Measurements from ENCODE around the gene PPP1R14B. TPM values are rescaled to one million over a fixed set of nuclear protein-coding genes. Genes with fewer than 3 reads are reported as not detected.

PPP1R14B gene
- total and polyA plus RNA-seq, 7 donors = 129 to 522 (median 236) TPM

DNA sequence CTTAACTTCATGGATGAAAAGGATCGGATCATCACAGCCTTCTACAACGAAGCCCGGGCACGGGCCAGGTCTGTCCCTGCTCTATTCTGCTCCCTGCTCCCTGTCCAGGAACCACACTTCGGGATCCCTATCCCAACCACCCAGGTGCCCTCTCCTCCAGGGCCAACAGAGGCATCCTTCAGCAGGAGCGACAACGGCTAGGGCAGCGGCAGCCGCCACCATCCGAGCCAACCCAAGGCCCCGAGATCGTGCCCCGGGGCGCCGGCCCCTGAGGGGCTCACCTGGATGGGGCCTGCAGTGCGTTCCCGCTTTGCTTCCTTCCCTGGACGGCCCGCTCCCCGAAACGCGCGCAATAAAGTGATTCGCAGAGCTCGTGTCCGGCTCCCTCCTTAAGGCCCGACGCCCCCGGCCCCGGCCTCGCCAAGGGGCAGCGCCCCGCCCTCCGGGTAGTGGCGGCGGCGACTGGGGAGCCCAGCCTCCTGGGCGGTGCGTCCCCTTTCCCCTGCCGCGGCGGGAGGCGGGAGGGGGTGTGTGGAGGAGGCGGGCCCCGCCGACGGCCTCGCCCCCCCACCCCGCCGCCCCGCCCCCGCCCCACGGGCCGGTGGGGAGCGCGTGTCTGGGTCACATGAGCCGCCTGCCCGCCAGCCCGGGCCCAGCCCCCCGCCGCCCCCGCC, 12.7 kb downstream of the PPP1R14B start, which contains the start of gene VEGFB:
VEGFB (plus strand) TSS at position 672 of the 674 bp plus-strand sequence. CDS start 250 bp downstream, outside the sequence.
- Histone ChIP-seq H3K4me3 (peak within 1 kb of the TSS; percentile 78), H3K9me3 (no peaks in the 10 kb centered on the region), H3K27ac (peak within 1 kb of the TSS; percentile 91), H3K27me3 (ENCODE audit: insufficient read depth in 3 of 3, low read length in 2 of 3) (no peaks in the 10 kb centered on the region), H3K4me1 (peaks cover 31% of the 10 kb centered on the region), H3K36me3 (ENCODE audit: insufficient read depth in 1 of 2, low read depth in 1 of 2) (peaks cover 0 to 17% of the 10 kb centered on the region in 2 donors)
- DNase-seq = peak; percentile 79 to 81
- intact Hi-C loops (cut with DNase I) = no loop called here
- 2 to 7% (median 3%) methylated on average over 30 to 59 of the region's 62 CpGs for WGBS, 3 donors
- peak; percentile 40 to 57 (median 50) for ATAC-seq
- TF ChIP-seq, protein P1, sequence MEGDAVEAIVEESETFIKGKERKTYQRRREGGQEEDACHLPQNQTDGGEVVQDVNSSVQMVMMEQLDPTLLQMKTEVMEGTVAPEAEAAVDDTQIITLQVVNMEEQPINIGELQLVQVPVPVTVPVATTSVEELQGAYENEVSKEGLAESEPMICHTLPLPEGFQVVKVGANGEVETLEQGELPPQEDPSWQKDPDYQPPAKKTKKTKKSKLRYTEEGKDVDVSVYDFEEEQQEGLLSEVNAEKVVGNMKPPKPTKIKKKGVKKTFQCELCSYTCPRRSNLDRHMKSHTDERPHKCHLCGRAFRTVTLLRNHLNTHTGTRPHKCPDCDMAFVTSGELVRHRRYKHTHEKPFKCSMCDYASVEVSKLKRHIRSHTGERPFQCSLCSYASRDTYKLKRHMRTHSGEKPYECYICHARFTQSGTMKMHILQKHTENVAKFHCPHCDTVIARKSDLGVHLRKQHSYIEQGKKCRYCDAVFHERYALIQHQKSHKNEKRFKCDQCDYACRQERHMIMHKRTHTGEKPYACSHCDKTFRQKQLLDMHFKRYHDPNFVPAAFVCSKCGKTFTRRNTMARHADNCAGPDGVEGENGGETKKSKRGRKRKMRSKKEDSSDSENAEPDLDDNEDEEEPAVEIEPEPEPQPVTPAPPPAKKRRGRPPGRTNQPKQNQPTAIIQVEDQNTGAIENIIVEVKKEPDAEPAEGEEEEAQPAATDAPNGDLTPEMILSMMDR (IDR thresholded peaks at IDR 0.05) = no peak

DNA sequence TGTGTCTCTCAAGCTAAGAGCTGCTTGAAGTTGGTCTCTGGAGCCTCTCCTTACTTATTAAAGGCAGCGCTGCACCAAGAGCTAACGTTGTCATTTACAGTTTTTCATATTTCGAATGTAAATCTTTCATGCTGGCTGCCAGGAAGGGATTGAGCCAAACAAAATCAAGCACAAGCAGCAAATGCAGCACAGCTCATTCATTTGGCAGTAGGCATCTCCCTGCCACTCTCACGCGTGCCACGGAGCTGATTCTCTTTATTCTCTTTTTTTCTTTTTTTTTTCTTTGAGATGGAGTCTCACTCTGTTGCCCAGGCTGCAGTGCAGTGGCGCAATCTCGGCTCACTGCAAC, 13.8 kb downstream of the PPP1R14B start:
- Histone ChIP-seq H3K27me3 (ENCODE audit: insufficient read depth in 3 of 3, low read length in 2 of 3) (no peaks in the 10 kb centered on the region), H3K4me3 (no peak overlapping the region), H3K27ac (no peak overlapping the region), H3K9me3 (no peaks in the 10 kb centered on the region), H3K4me1 (peaks cover 33% of the 10 kb centered on the region), H3K36me3 (ENCODE audit: insufficient read depth in 1 of 2, low read depth in 1 of 2) (peaks cover 0 to 6% of the 10 kb centered on the region in 2 donors)
- ATAC-seq (no peak), DNase-seq (no peak)
- TF ChIP-seq, protein P1 (IDR thresholded peaks at IDR 0.05) = no peak
- 84 to 95% (median 85%) methylated on average over 8 of the region's 8 CpGs for WGBS, 3 donors
- intact Hi-C loops (cut with DNase I) = no loop called here

DNA sequence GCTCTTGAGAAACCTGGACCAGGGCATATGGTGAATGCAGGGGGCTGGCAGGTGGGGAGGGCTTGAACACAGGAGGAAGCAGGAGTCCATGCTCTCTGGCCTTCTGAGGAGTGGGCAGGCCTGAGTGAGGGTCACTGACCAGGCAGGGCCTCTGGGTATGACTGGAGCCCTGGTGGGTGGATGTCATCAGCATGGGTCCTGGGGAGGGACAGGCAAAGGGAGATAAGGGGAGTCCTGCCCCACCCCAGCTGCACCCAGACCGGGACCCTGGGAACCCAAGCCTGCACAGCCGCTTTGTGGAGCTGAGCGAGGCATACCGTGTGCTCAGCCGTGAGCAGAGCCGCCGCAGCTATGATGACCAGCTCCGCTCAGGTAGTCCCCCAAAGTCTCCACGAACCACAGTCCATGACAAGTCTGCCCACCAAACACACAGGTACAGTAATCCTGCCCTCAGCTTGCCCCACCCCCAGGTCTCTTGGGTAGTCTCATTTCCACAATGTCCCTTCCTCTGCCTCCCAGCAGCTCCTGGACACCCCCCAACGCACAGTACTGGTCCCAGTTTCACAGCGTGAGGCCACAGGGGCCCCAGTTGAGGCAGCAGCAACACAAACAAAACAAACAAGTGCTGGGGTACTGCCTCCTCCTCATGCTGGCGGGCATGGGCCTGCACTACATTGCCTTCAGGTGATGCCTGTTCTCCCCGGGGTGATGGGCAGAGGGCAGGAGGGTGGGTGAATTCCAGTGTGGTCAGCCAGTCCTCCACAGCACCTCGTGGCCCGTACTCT, 14.4 kb downstream of the PPP1R14B start:
- Histone ChIP-seq H3K27me3 (ENCODE audit: insufficient read depth in 3 of 3, low read length in 2 of 3) (no peaks in the 10 kb centered on the region), H3K36me3 (ENCODE audit: insufficient read depth in 1 of 2, low read depth in 1 of 2) (peaks cover 0 to under 1% of the 10 kb centered on the region in 2 donors), H3K27ac (no peak overlapping the region), H3K4me3 (no peak overlapping the region), H3K4me1 (peaks cover 39% of the 10 kb centered on the region), H3K9me3 (no peaks in the 10 kb centered on the region)
- TF ChIP-seq, protein P1 (IDR thresholded peaks at IDR 0.05) = no peak
- WGBS, 3 donors = 80 to 89% (median 84%) methylated on average over 15 of the region's 15 CpGs
- DNase-seq = peak in 1 of 2 donors; percentile 54
- ATAC-seq = no peak
- intact Hi-C loops (cut with DNase I) = no loop called here

DNA sequence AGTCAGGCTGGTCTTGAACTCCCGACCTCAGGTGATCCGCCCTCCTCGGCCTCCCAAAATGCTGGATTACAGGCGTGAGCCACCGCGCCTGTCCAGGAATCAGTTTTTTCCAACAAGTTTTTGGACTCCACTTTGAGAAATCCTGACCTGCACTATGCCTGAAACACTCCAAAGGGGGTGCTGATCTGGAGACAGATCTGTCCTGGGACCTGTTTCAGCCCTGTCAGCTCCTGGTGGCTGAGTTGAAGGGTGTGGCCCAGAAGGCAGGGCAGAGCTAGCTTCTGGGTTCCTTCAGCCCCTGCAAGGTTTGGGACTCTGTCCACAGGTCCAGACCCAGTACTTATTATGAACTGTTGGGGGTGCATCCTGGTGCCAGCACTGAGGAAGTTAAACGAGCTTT, 15.2 kb downstream of the PPP1R14B start:
- WGBS, 3 donors = 91 to 93% (median 92%) methylated on average over 7 of the region's 7 CpGs
- no peak overlapping the region for H3K27ac ChIP-seq
- no peaks in the 10 kb centered on the region for H3K36me3 ChIP-seq (ENCODE audit: insufficient read depth in 1 of 2, low read depth in 1 of 2)
- H3K9me3 ChIP-seq = no peaks in the 10 kb centered on the region
- H3K27me3 ChIP-seq (ENCODE audit: insufficient read depth in 3 of 3, low read length in 2 of 3) = no peaks in the 10 kb centered on the region
- intact Hi-C loops (cut with DNase I) = no loop called here
- ATAC-seq (no peak), DNase-seq (no peak)
- H3K4me3 ChIP-seq = no peak overlapping the region
- TF ChIP-seq, protein P1 (IDR thresholded peaks at IDR 0.05) = no peak
- H3K4me1 ChIP-seq = peaks cover 47% of the 10 kb centered on the region

All from psoas muscle (tissue), 8 donors.